AG10803 (cell line): ENCODE measurements around the gene FYN.

Source experiments
- DNase-seq: peaks from one replicate; pipeline ENCODE4 v3.0.0; 2010; ENCODE audit warnings: low read depth
- H3K4me3 ChIP-seq: 2 replicates; pipeline ENCODE4 v1.5.1; 2011; ENCODE audit warnings: mild to moderate bottlenecking, low read length, control low read depth
- TF ChIP-seq, protein P1 (sequence below): conservative IDR thresholded peaks from 2 replicates; pipeline ENCODE4 v1.5.1; 2011; ENCODE audit warnings: mild to moderate bottlenecking, low read length, control low read depth, inconsistent platforms

Gene FYN

DNA sequence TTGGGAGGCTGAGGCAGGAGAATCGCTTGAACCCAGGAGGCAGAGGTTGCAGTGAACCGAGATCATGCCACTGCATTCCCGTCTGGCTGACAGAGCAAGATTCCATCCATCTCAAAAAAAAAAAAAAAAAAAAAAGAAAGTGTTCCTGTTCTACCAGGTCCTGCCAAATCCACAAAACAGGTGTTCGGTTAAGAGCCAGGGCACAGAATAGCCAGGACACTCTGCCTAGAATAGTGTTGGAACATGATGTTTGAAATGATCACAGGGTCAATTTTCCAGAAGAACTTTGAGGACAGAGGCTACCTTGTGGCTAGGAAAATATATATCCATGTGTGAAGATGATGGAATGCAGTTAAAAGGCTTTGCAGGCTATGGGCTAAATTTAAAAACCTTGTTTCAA lies 203.9 kb downstream of the FYN start:
- H3K4me3 ChIP-seq = no peak overlapping the region
- TF ChIP-seq, protein P1, sequence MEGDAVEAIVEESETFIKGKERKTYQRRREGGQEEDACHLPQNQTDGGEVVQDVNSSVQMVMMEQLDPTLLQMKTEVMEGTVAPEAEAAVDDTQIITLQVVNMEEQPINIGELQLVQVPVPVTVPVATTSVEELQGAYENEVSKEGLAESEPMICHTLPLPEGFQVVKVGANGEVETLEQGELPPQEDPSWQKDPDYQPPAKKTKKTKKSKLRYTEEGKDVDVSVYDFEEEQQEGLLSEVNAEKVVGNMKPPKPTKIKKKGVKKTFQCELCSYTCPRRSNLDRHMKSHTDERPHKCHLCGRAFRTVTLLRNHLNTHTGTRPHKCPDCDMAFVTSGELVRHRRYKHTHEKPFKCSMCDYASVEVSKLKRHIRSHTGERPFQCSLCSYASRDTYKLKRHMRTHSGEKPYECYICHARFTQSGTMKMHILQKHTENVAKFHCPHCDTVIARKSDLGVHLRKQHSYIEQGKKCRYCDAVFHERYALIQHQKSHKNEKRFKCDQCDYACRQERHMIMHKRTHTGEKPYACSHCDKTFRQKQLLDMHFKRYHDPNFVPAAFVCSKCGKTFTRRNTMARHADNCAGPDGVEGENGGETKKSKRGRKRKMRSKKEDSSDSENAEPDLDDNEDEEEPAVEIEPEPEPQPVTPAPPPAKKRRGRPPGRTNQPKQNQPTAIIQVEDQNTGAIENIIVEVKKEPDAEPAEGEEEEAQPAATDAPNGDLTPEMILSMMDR = no peak
- DNase-seq = no peak

DNA sequence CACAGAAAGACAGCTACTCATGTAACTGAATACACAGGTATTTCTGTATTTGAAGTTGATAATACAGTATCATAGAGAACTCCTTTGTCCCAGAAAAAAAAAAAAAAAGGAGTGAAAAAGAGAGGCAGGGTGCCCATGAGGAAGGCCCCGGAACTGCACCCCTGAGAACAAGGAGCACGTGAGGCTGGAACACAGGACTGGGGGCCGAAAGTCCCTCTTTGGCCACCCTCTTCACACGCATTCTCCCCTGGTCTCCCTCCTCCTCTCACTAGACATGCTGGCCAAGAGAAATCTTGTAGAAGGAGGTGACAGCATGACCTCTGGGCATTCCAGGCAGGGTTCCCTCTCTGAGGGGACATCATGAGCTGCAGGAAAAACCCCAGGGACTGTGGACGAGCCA lies 204.8 kb downstream of the FYN start:
- H3K4me3 ChIP-seq = no peak overlapping the region
- DNase-seq = no peak
- TF ChIP-seq, protein P1 = peak; percentile 38

GRCh38 chr6:111667931-111668330 lies 205.3 kb downstream of the FYN start:
- DNase-seq = no peak
- TF ChIP-seq, protein P1 = no peak
- H3K4me3 ChIP-seq = no peak overlapping the region

- no peak for DNase-seq
- TF ChIP-seq, protein P1 = no peak
These were observed 206.4 kb downstream of the FYN start for GRCh38 chr6:111666847-111667246.

DNA sequence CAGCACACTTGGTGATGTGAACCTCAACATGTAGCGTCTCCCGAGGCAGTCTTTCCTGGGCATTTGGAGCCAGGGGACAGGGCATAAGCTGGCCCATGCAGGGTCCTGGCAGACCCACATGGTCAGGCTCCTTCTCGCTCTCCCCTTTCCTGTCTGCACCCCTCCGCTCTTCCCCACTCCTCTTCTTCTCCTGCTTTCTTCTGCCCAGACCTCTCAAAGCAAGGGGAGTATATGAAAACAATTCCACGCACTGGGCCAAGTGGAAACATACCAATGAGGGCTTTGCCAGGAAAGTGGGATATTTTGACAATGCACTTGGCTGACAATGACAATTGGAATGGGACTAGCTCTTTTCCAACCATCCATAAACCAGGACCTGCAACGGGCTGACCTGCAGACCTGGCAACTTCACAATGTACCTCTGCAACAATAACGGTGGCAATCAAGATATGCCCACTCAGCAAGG lies 208.7 kb downstream of the FYN start:
- no peak for DNase-seq
- no peak overlapping the region for H3K4me3 ChIP-seq
- TF ChIP-seq, protein P1 = no peak

More at GRCh38 chr6:111666847-111667246, 206.4 kb downstream of the FYN start:
- no peak overlapping the region for H3K4me3 ChIP-seq

DNA sequence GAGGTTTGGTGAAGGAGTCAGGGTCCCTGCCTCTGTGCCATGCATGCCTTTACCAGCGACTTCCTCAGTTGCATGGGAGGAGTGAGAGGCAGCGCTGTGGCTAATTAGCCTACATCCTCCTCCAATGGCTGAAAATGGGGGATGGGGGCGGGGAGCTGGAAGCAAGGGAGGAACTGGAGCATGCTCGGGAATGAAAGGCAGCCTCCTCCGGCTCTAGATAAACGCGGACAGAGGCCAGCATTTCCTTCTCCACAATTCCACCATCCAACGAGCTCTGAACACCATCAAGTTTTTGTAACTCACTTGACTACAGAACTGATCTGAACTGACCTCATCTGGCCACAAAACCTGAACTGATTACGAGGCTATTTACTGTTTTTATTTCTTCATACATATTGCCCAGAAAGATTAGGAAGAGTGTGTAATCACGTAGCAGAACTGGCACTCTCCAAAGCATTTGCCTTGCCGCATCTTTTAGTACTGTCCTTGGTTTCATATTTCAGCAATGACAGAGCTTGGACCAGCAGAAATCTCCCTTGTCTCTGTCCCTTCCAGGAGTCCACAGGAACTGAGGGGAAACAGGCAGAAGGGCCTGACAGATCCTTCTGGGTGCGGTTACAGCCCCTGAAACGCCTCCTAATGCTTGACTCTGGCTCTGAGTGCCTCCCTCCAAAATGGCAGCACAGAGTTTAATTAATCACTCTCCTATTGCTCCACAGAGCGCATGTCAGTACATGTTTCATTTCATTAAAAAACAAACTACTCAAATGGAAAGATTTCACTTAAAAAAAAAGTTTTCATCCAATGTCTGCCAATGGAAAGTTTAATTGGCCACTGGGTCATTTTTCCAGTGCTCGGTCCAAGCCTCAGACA lies 209.3 kb downstream of the FYN start:
- TF ChIP-seq, protein P1 = no peak
- peak overlapping the region; percentile 0; the same call in 1 of the 2 replicates for H3K4me3 ChIP-seq

More for the DNA sequence above, 209.3 kb downstream of the FYN start:
- DNase-seq = peak; percentile 67
